ENCODE results near the gene NBPF12.
"Not testable (repeated sequence)": the region's sequence is repeated elsewhere in the genome, so short reads cannot be mapped to it uniquely, and the experiment has no call there.

DNA sequence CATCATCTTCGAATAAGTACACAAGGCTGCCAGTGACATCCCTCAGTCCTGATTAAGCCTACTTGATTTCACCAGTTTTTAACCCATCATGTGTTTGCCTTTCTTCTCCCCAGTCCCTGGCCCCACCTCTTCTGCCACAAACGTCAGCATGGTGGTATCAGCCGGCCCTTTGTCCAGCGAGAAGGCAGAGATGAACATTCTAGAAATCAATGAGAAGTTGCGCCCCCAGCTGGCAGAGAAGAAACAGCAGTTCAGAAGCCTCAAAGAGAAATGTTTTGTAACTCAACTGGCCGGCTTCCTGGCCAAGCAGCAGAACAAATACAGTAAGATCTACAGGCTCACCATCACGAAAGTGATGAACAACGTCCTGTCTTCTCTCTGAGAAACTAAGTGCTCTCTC lies 28.2 kb downstream of the NBPF12 start:
- not testable (repeated sequence) for TF ChIP-seq POLR2A (IDR thresholded peaks at IDR 0.05; ENCODE audit: low read length); GATA1 (IDR thresholded peaks at IDR 0.05; ENCODE audit: low read depth, low read length)

Measured in erythroblast (primary cell).